Fibroblast of skin of abdomen (primary cell): ENCODE measurements around the gene DNAH5. TPM values are rescaled to one million over a fixed set of nuclear protein-coding genes. Genes with fewer than 3 reads are reported as not detected.
"Not testable (repeated sequence)": the region's sequence is repeated elsewhere in the genome, so short reads cannot be mapped to it uniquely, and the experiment has no call there.

ENCODE experiments used
- DNase-seq: peaks from one replicate; pipeline ENCODE4 v3.0.0-alpha.2; 2013
- polyA plus RNA-seq, 2 experiments: library from polyadenylated mRNA; unstranded; fragments of 120-200 nt; gene quantifications; one replicate each; pipeline ENCODE4 v1.2.1, GENCODE V29; 2013; ENCODE audit not compliant: insufficient read length in 2 of 2

DNAH5 gene, protein sequence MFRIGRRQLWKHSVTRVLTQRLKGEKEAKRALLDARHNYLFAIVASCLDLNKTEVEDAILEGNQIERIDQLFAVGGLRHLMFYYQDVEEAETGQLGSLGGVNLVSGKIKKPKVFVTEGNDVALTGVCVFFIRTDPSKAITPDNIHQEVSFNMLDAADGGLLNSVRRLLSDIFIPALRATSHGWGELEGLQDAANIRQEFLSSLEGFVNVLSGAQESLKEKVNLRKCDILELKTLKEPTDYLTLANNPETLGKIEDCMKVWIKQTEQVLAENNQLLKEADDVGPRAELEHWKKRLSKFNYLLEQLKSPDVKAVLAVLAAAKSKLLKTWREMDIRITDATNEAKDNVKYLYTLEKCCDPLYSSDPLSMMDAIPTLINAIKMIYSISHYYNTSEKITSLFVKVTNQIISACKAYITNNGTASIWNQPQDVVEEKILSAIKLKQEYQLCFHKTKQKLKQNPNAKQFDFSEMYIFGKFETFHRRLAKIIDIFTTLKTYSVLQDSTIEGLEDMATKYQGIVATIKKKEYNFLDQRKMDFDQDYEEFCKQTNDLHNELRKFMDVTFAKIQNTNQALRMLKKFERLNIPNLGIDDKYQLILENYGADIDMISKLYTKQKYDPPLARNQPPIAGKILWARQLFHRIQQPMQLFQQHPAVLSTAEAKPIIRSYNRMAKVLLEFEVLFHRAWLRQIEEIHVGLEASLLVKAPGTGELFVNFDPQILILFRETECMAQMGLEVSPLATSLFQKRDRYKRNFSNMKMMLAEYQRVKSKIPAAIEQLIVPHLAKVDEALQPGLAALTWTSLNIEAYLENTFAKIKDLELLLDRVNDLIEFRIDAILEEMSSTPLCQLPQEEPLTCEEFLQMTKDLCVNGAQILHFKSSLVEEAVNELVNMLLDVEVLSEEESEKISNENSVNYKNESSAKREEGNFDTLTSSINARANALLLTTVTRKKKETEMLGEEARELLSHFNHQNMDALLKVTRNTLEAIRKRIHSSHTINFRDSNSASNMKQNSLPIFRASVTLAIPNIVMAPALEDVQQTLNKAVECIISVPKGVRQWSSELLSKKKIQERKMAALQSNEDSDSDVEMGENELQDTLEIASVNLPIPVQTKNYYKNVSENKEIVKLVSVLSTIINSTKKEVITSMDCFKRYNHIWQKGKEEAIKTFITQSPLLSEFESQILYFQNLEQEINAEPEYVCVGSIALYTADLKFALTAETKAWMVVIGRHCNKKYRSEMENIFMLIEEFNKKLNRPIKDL (N-terminal part only)
- polyA plus RNA-seq (2013, experiment 1 of 2; ENCODE audit: insufficient read length), result 0.48 TPM
- 0.58 TPM for polyA plus RNA-seq (2013, experiment 2 of 2; ENCODE audit: insufficient read length)

DNA sequence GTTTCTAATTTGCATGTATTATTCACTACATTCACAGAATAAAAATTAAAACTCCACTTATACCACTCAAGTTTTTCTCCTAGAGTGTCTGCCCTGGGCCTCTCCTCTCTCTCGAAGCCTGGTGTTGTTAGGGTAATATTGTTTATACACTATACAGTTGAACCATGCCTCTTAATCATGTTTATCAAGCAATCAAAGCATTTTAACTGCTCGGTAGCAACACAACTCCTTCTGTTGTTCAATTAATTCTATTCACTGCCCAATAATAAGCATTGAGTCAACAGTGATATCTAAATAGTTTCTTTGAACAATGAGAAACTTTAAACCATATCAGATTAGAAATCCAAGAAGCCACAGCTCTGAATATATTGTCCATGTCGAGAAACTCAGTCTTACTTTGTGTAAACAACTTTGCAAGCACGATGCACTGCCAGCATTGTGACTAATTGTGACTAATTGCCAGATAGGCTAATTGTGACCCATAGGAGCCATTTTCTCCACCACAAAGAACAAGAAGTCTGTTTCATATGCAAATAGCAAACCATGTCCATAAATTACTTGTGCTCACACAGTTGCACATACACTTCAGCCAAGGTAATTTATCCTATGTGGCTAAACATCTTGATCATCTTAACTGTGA is at the start of gene DNAH5:
TSS of gene DNAH5 (minus strand) at position 129 of the 640 bp plus-strand sequence. CDS start 250 bp downstream, outside the sequence.
- DNase-seq, result peak; percentile 27

DNA sequence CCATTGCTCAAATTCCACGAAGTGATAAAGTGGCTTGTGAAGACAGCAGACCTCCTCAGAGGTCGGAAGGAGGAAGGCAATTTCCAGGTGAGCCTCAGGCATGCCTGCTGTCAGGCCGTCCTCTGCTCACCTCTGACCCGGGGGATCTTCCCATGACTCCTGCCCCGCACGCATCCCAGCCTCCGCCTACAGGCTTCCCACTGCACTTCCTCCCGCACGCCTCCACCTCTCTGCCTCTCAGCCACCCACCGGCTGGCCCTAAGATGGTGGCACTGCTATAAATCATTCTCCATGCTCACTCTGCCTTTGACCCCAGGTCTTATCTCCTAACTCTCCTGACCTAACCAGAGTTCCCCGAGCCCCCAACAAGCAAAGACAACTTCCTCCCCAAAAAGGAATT is 49.4 kb upstream of the DNAH5 start:
- DNase-seq, result no peak

DNA sequence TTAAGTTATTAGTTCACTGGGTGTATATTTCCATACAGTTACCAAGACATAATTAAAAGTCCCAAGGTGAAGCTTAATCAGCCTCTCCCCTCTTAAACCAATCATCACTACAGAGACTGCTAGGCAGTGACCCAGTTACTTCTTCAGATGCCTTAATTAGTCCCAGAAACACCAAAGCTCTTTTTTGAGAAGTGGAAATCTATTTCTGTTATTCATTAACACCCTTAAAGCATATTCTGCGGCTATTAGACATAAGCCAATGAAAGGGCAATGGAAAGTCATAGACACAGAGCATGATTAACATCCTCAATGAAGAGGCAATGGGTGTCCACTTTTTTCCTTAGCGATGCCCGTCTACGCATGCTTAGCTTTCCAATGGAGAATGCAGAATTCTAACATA is 48.3 kb upstream of the DNAH5 start:
- DNase-seq, result no peak

DNA sequence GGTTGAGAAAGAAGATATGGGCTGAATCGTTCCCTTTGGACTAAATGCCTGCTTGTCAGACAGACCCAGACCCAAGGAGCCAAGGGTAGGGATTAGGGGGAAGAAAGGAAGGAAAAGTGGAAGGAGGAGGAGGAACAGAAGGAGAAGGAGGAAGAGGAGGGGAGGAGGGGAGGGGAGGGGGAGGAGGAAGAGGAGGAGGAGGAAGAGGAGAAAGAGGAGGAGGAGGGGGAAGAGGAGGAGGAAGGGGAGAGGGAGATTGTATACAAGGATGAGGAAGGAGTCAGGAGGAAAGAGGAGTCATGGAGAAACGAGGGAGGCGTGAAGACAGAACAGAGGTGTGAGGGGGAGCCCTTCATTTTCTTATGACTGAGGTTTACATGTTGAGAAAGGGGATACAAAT is 46.9 kb upstream of the DNAH5 start:
- DNase-seq, result no peak

DNA sequence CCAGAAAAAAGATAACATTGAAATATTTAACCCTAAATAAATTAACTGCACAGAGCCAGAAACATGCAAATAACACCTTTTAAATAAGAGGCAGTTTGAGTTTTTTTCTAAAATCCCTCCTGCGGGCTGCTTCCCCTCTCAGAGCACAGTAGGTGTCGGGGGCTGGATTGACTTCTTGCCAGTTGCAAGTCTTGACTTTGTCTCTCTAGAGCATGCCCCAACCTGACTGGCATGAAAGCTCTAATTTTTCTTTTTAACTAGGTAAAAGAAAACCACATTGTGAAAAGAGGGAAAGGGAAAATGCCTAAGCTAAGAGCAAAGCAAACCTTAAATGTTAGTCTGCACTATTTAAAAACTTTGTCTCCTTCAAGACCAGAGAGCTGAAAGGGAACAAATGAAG is 46.4 kb upstream of the DNAH5 start:
- DNase-seq, result no peak

DNA sequence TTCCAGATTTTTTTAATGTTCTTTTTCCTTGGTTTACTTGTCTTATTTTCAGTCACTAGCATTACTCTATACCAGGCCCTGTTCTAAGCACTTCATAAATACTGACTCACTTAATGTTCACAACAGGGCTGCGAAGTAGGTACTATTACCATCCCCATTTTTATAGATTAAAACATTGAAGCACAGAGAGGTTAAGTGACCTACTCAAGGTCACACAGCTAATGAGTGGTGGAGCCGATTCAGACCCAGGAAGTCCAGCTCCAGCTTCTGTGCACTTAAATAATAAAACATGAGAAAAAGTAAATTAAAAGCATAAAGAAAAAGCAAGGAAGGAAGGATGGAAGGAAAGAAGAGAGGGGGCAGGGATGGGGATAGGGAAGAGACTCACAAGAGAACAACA is 45.3 kb upstream of the DNAH5 start:
- DNase-seq, result no peak

DNA sequence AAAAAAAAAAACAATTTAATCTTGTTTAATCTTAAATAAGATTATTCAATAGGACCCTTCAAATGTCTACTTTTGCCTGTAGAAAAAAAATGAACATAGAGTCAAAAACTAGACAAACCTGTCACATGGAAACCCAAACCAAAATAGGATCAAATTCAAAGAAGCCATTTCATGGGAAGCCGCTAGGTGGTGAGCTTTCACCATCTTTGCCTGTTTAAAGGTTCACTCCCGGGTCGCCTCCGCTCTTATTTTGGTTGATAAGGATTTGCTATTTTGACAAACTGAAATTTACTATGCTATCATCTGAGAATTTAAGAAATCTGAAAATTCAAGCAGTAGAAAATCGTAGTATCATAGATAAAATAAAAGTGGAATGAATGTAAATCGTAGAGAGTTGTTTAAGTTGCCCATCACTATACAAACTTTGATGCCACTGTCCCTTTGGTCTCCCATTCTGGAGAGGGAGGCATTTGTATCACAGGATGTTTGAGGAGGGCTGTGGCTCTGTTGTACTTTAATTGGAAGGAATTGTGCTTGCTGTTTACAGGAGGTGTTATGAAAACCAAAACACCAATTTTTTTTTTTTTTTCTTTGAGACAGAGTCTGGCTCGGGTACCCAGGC is 43.5 kb upstream of the DNAH5 start:
- DNase-seq, result peak; percentile 72

DNA sequence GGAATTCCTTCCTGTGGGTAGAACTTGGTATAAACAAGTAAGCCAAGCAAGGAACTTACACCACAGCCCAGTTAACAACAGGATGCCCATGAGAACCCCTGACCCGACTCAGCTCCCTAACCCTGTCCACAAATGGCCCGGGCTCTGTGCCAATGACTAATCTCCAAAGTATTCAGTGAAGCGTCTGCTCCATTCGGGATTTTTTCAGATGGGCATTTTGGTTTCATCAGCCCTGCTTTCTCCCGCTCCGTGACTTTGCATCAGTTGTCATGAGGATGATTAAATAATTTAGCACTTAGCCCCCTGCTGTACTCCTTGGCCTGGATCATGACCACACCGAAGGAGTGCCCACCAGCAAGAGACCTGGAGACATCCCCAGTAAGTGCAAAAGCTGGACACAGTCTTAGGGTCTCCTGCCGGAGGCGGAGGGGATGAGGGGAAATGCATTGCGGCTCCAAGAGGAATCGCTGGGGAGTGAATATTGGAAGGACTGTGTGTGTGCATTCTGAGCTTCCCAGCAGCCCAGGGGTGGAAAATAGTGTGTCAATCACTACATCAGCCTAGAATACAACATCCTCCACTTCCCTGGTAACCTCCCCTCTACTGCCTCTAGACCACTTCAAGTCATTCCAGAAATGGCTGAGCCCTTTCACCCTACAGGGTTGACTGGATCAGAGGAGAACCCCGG is 41.4 kb upstream of the DNAH5 start:
- peak; percentile 87 for DNase-seq

DNA sequence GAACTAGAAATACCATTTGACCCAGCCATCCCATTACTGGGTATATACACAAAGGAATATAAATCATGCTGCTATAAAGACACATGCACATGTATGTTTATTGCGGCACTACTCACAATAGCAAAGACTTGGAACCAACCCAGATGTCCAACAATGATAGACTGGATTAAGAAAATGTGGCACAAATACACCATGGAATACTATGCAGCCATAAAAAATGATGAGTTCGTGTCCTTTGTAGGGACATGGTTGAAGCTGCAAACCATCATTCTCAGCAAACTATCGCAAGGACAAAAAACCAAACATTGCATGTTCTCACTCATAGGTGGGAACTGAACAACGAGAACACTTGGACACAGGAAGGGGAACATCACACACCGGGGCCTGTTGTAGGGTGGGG is 40.4 kb upstream of the DNAH5 start:
- not testable (repeated sequence) for DNase-seq

DNA sequence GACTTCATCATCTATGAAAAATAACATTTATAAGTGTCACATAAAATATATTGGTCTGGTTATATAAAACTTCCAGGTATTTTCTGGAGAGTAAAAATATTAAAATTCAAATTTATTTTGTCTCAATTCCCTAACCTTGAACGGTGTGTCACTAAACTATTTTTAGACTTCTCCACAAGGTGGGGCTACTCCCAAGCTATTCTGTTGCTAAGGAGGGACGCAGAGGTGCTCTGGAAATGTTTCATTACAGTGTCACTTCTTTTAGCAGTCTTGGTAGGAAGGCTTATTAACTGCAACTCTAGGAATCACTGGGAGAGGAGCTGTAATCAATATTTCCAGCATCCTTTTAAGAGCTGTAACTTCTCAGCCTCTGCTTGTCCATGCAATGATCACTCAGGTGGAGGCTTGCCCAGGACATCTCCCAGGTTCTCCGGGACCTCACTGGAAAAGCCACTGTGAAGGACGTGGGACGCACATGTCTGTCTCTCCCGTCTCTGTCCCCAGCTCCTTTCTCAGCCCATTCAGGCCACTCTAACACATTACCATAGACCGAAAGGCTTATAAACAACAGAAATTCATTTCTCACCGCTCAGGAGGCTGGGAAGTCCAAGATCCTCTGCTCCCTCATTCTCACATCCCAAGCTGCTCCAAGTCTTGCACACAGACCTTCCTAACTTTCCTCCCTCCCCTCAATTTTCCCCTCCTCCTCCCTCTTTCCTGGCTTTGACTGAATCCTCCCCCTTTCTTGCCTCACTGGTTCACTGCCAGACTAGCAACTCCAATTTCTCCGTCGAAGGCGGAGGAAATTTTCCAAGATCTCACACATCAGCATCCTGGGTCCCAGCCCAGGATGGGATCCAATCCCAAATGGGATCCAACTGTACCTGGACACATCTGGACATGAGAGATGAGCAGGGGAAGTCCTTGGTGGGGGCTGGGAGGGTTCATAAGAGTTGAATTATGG is 32.7 kb upstream of the DNAH5 start:
- peak; percentile 56 for DNase-seq

DNA sequence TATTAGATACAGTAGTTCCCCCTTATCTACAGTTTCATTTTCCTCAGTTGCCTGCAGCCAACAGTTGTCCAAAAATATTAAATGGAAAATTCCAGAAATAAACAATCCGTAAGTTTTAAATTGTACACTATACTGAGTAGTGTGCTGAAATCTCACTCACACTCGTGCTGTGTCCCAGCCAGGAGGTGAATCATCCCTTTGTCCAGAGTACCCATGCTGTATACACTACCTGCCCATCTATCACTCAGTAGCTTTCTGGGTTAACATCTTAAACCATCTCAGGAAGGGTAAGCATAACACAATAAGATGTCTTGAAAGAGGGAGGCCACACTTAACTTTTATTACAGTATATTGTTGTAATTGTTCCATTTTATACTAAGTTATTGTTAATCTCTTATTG is 31.7 kb upstream of the DNAH5 start:
- no peak for DNase-seq

DNA sequence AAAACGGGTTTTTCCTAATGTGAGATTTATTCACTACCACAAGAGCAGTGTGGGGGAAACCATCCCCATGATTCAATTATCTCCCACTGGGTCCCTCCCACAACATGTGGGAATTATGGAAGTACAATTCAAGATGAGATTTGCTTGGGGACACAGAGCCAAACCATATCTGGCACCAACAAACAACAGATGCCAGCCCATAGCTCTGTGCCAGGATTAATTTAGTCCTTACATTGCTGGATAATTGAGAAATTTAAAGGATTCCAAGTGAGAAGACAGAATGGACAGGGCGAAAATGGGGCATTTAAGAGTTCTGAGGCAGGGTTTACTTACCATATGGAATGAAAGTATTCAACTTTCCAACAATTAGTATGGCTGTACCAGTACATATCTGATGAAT is 30.8 kb upstream of the DNAH5 start:
- DNase-seq, result no peak

DNA sequence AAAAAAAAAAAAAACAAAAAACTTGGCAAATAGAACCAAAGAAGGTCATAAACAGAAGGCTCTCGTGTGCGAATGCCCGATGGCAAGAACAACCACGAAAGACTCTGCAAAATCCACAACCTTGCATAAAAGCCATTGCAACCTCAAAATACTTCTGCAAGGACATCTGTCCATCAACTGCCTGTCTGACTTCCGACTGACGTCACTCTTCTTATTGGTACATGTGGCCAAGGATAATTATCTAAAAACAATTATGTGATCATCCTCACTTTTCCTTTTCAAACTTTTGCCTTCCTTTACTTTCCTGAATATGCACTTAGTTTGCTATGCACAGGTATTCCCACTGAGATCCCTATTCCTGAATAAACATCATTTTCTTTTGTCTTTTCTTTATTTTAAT is 29.2 kb upstream of the DNAH5 start:
- DNase-seq, result no peak

DNA sequence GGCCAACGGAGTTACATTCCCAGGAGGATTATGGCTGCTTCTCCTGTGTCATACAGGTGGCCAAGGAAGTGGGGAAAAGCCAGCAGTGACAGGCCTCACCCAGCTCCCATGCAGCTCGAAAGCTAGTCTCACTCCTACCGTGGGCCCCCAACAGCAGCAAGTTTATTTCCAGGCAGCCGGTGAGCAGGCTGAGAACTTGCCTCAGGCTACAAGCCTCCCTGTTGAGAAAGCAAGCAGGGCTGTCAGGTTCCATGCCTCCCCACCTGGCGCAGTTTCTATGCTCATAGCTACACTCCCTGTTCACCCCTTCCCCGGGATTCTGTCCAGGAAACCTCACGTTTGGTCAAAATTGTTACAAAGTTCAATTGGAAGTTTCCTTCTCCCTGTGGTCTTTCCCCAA is 27.5 kb upstream of the DNAH5 start:
- DNase-seq, result no peak

DNA sequence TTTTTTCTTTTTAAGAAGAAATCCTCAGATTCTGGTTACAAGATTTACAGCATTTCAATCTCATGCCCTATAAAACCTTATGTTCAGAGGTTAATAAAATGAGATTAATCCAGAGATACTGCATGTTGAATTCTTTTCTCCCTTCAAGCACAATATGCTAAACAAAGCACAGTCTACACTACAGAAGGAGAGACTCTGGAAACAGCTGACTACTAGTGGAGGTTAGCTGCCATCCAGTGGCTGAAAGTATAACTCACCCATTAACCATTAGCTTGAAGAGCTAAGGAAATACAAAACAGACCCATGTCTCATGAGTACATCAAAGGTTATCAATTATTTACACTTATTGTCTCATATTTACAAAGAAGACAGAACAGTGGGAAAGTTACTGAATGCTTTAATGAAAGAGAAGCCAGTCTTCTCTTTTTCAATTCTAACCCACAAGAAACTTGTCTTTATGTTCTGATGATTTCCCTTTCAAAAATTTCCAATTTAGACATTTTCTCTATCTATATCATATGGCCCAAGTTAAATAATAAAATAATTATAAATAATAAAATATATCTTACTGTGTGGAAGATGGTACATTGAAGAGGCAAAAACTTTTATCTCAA is 12.7 kb upstream of the DNAH5 start:
- DNase-seq, result peak; percentile 61

DNA sequence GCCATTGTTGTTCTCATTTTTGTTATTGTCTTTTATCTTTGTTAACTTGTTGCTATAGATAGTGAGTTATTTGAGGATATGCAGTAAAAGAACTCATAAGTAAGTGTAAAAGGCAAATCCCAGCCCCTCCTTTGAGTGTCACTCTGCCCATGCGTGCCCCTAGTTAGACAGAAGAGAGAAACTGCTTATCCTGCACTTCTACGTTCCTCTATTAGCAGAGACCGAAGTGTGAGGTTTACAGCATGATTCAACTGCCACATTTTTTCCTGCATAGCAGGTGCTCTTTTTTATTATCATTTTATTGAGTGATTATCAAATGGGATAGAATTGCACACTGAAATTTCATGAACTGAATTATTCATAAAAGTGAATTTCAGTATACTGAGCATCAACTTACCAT is 12.0 kb upstream of the DNAH5 start:
- no peak for DNase-seq

DNA sequence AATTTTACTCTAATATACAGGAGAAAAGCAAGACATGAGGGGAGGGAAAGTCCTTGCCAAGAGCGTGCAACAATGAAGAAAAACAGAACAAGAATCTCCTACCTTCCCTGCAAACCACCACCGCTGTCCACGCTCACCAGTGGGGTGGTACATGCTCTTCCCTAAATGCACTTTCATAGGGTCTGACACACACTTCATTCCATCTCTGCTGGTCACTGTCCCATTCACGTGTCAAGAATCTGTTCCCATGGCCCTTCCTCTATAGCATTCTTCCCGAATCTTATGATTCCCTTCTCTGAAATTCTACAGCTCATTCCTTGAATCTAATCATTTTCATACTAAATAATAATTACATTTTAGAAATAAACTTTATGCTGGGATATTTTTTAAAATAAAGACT is 11.4 kb upstream of the DNAH5 start:
- DNase-seq, result peak; percentile 41

DNA sequence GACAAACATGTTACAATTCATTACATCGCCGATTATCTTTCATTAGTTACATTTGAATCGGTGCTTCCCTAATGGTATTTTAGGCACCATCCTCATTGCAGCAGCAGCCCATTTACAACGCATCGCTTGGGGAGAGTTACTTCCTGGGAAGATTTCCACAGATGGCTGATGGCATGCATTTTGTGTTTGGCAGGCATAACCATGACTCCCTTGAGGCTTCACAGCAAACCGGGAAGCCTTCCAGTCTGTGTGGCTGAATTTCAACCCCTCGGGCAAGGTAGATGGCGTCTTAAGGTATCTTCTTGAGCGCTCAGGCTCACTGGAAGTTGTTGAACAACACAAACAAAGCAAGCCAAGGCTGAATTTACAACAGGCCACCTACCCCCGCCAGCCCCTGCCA is 1.6 kb upstream of the DNAH5 start:
- no peak for DNase-seq

DNA sequence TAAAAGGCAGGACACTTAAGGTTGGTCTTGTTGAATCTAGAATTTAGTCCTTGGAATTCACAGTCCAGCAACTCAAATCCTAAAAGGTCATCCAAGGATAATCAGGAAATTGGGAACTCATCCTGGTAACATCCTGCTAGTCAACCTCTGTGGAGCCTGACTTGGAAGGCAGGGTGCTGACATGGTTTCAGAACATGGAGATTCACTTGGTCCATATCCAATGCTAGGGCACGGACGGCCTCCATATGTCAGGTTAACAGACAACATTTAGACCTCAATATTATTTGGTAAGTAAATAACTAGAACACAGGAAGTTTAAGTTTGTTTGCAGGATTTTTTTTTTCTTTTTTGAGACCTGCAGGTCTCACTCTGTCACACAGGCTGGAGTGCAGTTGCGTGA is 783 bp upstream of the DNAH5 start:
- DNase-seq, result no peak

DNA sequence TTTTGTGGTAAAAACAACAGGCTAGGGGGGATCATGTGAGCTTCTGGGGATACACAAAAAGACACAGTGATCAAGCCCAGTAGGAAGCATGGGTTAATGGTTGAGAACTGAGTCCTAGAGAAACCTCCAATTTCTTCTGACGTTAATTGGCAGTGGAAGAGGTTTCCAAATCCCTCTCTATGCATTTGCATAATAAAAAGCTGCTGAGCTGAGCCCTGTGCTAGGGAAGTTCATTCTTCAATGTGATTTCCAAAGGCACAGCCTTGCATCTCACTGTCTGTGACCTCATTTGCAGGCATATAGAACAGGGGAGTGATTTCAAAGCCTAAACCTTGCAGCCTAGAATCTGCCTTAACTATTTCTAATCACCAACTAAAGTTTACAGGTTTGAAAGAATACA is 812 bp downstream of the DNAH5 start:
- DNase-seq, result no peak
